ENCODE measurements around the gene EIF5B.

Gene EIF5B

GRCh38 chr2:99336804-99337112 lies 431 bp upstream of the EIF5B start:
- TF ChIP-seq, protein P1, sequence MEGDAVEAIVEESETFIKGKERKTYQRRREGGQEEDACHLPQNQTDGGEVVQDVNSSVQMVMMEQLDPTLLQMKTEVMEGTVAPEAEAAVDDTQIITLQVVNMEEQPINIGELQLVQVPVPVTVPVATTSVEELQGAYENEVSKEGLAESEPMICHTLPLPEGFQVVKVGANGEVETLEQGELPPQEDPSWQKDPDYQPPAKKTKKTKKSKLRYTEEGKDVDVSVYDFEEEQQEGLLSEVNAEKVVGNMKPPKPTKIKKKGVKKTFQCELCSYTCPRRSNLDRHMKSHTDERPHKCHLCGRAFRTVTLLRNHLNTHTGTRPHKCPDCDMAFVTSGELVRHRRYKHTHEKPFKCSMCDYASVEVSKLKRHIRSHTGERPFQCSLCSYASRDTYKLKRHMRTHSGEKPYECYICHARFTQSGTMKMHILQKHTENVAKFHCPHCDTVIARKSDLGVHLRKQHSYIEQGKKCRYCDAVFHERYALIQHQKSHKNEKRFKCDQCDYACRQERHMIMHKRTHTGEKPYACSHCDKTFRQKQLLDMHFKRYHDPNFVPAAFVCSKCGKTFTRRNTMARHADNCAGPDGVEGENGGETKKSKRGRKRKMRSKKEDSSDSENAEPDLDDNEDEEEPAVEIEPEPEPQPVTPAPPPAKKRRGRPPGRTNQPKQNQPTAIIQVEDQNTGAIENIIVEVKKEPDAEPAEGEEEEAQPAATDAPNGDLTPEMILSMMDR (IDR thresholded peaks at IDR 0.05; ENCODE audit: low read depth, low read length, poor library complexity, severe bottlenecking): no peak
- no peak for TF ChIP-seq EZH2phosphoT487 (IDR thresholded peaks at IDR 0.05; ENCODE audit: borderline replicate concordance, low read length)
- Histone ChIP-seq H3K4me1 (ENCODE audit: control insufficient read depth, low read length) (peaks cover 47% of the 10 kb centered on the region), H3K9me3 (ENCODE audit: control insufficient read depth, insufficient read depth, low read length) (no peaks in the 10 kb centered on the region), H3K4me3 (ENCODE audit: low read length) (peak overlapping the region; percentile 83), H4K20me1 (ENCODE audit: control insufficient read depth, insufficient read depth, low read depth, low read length) (peaks cover 22% of the 10 kb centered on the region), H3K9me2 (replicated peaks; ENCODE audit: control insufficient read depth, low read length) (no peaks in the 10 kb centered on the region), H3F3A (ENCODE audit: control insufficient read depth, insufficient read depth) (peaks cover 6% of the 10 kb centered on the region), H3K79me2 (ENCODE audit: control insufficient read depth, low read length) (peaks cover 91% of the 10 kb centered on the region), H3K4me2 (ENCODE audit: low read length) (peak overlapping the region; percentile 85), H3K36me3 (ENCODE audit: control insufficient read depth, low read length) (peaks cover 25% of the 10 kb centered on the region), H3K27ac (ENCODE audit: low read depth, low read length) (peak overlapping the region; percentile 75), H3K27me3 (ENCODE audit: control insufficient read depth, low read length) (no peaks in the 10 kb centered on the region)

DNA sequence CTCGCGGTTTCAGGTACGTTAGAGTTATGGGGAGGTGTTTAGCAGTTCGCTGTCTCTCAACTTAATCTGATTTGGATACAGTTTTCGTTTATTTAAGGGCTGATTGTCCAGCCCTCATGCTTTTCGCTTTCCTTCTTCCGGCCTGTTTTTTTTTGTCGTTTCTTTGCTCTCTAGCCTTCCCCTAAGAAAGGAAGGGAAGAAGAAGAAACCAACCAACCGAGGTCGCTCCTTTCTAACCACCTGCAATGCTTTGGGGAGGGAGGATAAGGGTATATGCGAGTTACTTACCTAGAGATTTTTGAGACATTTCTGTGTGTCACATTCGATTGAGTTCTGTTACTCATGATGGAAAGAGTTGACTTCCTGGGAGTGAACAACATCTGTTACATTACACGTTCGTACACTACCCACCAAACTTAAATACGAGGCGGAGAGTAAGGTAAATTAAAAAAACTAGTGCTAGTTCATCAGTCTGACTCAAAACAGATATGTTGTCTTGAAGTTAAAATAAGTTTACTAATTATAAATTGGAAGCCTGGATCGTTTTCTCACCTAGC lies 918 bp downstream of the EIF5B start:
- peaks cover 30% of the 10 kb centered on the region for H4K20me1 ChIP-seq (ENCODE audit: control insufficient read depth, insufficient read depth, low read depth, low read length)

GRCh38 chr2:99340669-99341236 lies 3.6 kb downstream of the EIF5B start:
- H4K20me1 ChIP-seq (ENCODE audit: control insufficient read depth, insufficient read depth, low read depth, low read length): peaks cover 38% of the 10 kb centered on the region
- H3K4me1 ChIP-seq (ENCODE audit: control insufficient read depth, low read length): peaks cover 29% of the 10 kb centered on the region
- no peak overlapping the region for H3K27ac ChIP-seq (ENCODE audit: low read depth, low read length)
- peaks cover 6% of the 10 kb centered on the region for H3F3A ChIP-seq (ENCODE audit: control insufficient read depth, insufficient read depth)
- TF ChIP-seq, protein P1 (IDR thresholded peaks at IDR 0.05; ENCODE audit: low read depth, low read length, poor library complexity, severe bottlenecking): no peak
- TF ChIP-seq EZH2phosphoT487 (IDR thresholded peaks at IDR 0.05; ENCODE audit: borderline replicate concordance, low read length): no peak
- no peaks in the 10 kb centered on the region for H3K9me3 ChIP-seq (ENCODE audit: control insufficient read depth, insufficient read depth, low read length)
- peaks cover 94% of the 10 kb centered on the region for H3K79me2 ChIP-seq (ENCODE audit: control insufficient read depth, low read length)
- no peaks in the 10 kb centered on the region for H3K9me2 ChIP-seq (replicated peaks; ENCODE audit: control insufficient read depth, low read length)
- peaks cover 25% of the 10 kb centered on the region for H3K36me3 ChIP-seq (ENCODE audit: control insufficient read depth, low read length)
- H3K27me3 ChIP-seq (ENCODE audit: control insufficient read depth, low read length): no peaks in the 10 kb centered on the region
- H3K4me3 ChIP-seq (ENCODE audit: low read length): no peak overlapping the region
- no peak overlapping the region for H3K4me2 ChIP-seq (ENCODE audit: low read length)

More for the DNA sequence above, 918 bp downstream of the EIF5B start:
- Histone ChIP-seq H3K27me3 (ENCODE audit: control insufficient read depth, low read length) (no peaks in the 10 kb centered on the region), H3F3A (ENCODE audit: control insufficient read depth, insufficient read depth) (peaks cover 6% of the 10 kb centered on the region), H3K36me3 (ENCODE audit: control insufficient read depth, low read length) (peaks cover 19% of the 10 kb centered on the region), H3K4me3 (ENCODE audit: low read length) (peak overlapping the region; percentile 83), H3K4me1 (ENCODE audit: control insufficient read depth, low read length) (peaks cover 47% of the 10 kb centered on the region), H3K4me2 (ENCODE audit: low read length) (peak overlapping the region; percentile 85), H3K27ac (ENCODE audit: low read depth, low read length) (peak overlapping the region; percentile 75), H3K79me2 (ENCODE audit: control insufficient read depth, low read length) (peaks cover 94% of the 10 kb centered on the region), H3K9me3 (ENCODE audit: control insufficient read depth, insufficient read depth, low read length) (no peaks in the 10 kb centered on the region), H3K9me2 (replicated peaks; ENCODE audit: control insufficient read depth, low read length) (no peaks in the 10 kb centered on the region)
- TF ChIP-seq EZH2phosphoT487 (IDR thresholded peaks at IDR 0.05; ENCODE audit: borderline replicate concordance, low read length): no peak
- TF ChIP-seq, protein P1 (IDR thresholded peaks at IDR 0.05; ENCODE audit: low read depth, low read length, poor library complexity, severe bottlenecking): no peak
